Liver (tissue), 3 donors: Measurements from ENCODE around the gene MGAT3.

Experiments
- CTCF ChIP-seq: fragments of 150-350 bp; IDR thresholded peaks from 2 replicates; pipeline ENCODE4 v1.5.1; 2017; ENCODE audit warnings: improper control_type of control experiment, low read depth, low read length; ENCODE audit not compliant: missing input control
- GABPA ChIP-seq, 2 donors: IDR thresholded peaks in 1 of 2; conservative IDR thresholded peaks in 1 of 2; 2 replicates each; pipeline ENCODE4 v1.6.1; 2016; ENCODE audit warnings: antibody characterized with exemption in 2 of 2, mild to moderate bottlenecking in 1 of 2, moderate library complexity in 1 of 2
- JUND ChIP-seq, 2 donors: IDR thresholded peaks; 2 replicates each; pipeline ENCODE4 v1.6.1; 2016; ENCODE audit warnings: antibody characterized with exemption in 2 of 2
- NR2F2 ChIP-seq: IDR thresholded peaks from 2 replicates; pipeline ENCODE4 v1.6.1; 2016; ENCODE audit warnings: antibody characterized with exemption
- RAD21 ChIP-seq, 2 donors: IDR thresholded peaks; 2 replicates each; pipeline ENCODE4 v1.6.1; 2016; ENCODE audit warnings: antibody characterized with exemption in 2 of 2, mild to moderate bottlenecking in 2 of 2
- RXRA ChIP-seq, 2 donors: IDR thresholded peaks; 2 replicates each; pipeline ENCODE4 v1.6.1; 2017 to 2018; ENCODE audit warnings: antibody characterized with exemption in 2 of 2, mild to moderate bottlenecking in 1 of 2
- SP1 ChIP-seq: IDR thresholded peaks from 2 replicates; pipeline ENCODE4 v1.6.1; 2018; ENCODE audit warnings: antibody characterized with exemption, mild to moderate bottlenecking
- TAF1 ChIP-seq: conservative IDR thresholded peaks from 2 replicates; pipeline ENCODE4 v1.6.1; 2016; ENCODE audit warnings: antibody characterized with exemption, mild to moderate bottlenecking
- YY1 ChIP-seq: IDR thresholded peaks from 2 replicates; pipeline ENCODE4 v1.6.1; 2016; ENCODE audit warnings: antibody characterized with exemption, mild to moderate bottlenecking
- TF ChIP-seq, protein P1 (sequence below): IDR thresholded peaks from 2 replicates; pipeline ENCODE4 v1.6.1; 2016; ENCODE audit warnings: antibody characterized with exemption
- TF ChIP-seq, protein P2 (sequence below): IDR thresholded peaks from 2 replicates; pipeline ENCODE4 v1.6.1; 2016; ENCODE audit warnings: antibody characterized with exemption
- TF ChIP-seq, protein P3 (sequence below): IDR thresholded peaks from 2 replicates; pipeline ENCODE4 v1.6.1; 2016; ENCODE audit warnings: antibody characterized with exemption, mild to moderate bottlenecking
- TF ChIP-seq, protein P4 (sequence below): IDR thresholded peaks from 2 replicates; pipeline ENCODE4 v1.6.1; 2016; ENCODE audit warnings: antibody characterized with exemption
- donor health status: healthy.
- donor health status: healthy.

- no peak for TF ChIP-seq TAF1
- TF ChIP-seq, protein P1, sequence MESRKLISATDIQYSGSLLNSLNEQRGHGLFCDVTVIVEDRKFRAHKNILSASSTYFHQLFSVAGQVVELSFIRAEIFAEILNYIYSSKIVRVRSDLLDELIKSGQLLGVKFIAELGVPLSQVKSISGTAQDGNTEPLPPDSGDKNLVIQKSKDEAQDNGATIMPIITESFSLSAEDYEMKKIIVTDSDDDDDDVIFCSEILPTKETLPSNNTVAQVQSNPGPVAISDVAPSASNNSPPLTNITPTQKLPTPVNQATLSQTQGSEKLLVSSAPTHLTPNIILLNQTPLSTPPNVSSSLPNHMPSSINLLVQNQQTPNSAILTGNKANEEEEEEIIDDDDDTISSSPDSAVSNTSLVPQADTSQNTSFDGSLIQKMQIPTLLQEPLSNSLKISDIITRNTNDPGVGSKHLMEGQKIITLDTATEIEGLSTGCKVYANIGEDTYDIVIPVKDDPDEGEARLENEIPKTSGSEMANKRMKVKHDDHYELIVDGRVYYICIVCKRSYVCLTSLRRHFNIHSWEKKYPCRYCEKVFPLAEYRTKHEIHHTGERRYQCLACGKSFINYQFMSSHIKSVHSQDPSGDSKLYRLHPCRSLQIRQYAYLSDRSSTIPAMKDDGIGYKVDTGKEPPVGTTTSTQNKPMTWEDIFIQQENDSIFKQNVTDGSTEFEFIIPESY: peak; percentile 99
- no peak for TF ChIP-seq CTCF
- TF ChIP-seq, protein P2, sequence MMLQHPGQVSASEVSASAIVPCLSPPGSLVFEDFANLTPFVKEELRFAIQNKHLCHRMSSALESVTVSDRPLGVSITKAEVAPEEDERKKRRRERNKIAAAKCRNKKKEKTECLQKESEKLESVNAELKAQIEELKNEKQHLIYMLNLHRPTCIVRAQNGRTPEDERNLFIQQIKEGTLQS: no peak
- TF ChIP-seq, protein P3, sequence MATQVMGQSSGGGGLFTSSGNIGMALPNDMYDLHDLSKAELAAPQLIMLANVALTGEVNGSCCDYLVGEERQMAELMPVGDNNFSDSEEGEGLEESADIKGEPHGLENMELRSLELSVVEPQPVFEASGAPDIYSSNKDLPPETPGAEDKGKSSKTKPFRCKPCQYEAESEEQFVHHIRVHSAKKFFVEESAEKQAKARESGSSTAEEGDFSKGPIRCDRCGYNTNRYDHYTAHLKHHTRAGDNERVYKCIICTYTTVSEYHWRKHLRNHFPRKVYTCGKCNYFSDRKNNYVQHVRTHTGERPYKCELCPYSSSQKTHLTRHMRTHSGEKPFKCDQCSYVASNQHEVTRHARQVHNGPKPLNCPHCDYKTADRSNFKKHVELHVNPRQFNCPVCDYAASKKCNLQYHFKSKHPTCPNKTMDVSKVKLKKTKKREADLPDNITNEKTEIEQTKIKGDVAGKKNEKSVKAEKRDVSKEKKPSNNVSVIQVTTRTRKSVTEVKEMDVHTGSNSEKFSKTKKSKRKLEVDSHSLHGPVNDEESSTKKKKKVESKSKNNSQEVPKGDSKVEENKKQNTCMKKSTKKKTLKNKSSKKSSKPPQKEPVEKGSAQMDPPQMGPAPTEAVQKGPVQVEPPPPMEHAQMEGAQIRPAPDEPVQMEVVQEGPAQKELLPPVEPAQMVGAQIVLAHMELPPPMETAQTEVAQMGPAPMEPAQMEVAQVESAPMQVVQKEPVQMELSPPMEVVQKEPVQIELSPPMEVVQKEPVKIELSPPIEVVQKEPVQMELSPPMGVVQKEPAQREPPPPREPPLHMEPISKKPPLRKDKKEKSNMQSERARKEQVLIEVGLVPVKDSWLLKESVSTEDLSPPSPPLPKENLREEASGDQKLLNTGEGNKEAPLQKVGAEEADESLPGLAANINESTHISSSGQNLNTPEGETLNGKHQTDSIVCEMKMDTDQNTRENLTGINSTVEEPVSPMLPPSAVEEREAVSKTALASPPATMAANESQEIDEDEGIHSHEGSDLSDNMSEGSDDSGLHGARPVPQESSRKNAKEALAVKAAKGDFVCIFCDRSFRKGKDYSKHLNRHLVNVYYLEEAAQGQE: no peak
- peak; percentile 37 to 48 for TF ChIP-seq RAD21 (IDR thresholded peaks at IDR 0.05)
- no peak for TF ChIP-seq SP1
- TF ChIP-seq NR2F2: no peak
- TF ChIP-seq JUND (IDR thresholded peaks at IDR 0.05): peak; percentile 51 to 75
- no peak for TF ChIP-seq YY1
- TF ChIP-seq, protein P4, sequence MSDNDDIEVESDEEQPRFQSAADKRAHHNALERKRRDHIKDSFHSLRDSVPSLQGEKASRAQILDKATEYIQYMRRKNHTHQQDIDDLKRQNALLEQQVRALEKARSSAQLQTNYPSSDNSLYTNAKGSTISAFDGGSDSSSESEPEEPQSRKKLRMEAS: no peak
- TF ChIP-seq GABPA (IDR thresholded peaks at IDR 0.05 in 1 of 2, conservative IDR thresholded peaks at IDR 0.05 in 1 of 2): no peak
- TF ChIP-seq RXRA (IDR thresholded peaks at IDR 0.05): no peak
These were observed 62.9 kb downstream of the MGAT3 start for GRCh38 chr22:39519681-39520225.
